HG03060 (cell line): ENCODE results near the gene CUX1.
A peak's percentile ranks its signal among the peaks of the same experiment; 100 is the strongest.
"Not testable (repeated sequence)": the region's sequence is repeated elsewhere in the genome, so short reads cannot be mapped to it uniquely, and the experiment has no call there.

Source experiments
- ATAC-seq: cut with Tn5 transposase; IDR thresholded peaks from one replicate; pipeline ENCODE4 v1.9.1; 2021; ENCODE audit warnings: low read depth, moderate number of reproducible peaks; ENCODE audit not compliant: unreplicated experiment

Gene CUX1

GRCh38 chr7:102287111-102287980 lies 469.9 kb downstream of the CUX1 start:
- no peak for ATAC-seq

DNA sequence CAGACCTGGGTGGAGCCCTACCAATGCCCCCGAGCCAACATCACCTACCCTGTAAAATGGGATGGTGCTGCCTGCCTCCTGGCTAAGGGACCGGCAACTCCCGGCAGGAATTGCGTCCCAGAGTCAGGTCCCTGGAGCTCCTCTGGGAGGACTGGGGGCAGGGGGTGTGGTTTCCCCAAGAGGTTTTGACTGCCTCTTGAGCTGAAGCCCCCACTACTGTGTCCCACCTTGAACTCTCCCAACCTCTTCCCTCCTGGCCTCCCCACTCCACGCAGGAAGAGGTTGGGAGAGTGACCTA lies 470.5 kb downstream of the CUX1 start:
- ATAC-seq, result no peak

GRCh38 chr7:102288285-102288930 lies 471.0 kb downstream of the CUX1 start:
- no peak for ATAC-seq

DNA sequence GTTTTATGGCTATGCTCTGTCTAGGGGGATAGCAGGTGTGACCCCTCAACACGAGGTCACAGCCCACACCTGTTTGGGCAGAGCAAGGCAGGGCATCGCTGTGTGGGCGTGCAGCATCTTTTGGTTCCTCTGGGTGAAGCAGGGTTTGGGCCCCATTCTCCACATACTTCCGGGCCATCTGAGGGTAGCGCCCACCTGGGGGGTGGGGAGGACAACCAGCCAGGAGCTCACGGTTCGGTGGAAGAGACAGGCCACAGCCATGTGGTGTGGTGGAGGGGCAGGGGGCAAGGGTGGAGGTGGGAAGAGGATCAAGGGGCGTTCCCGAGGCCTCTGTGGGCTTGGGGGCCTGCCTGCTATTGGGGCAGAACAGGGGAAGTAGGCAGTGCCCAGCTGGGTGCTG lies 471.6 kb downstream of the CUX1 start:
- ATAC-seq, result no peak

- peak; percentile 46 for ATAC-seq
Measured at GRCh38 chr7:102291056-102291915, 473.9 kb downstream of the CUX1 start.

DNA sequence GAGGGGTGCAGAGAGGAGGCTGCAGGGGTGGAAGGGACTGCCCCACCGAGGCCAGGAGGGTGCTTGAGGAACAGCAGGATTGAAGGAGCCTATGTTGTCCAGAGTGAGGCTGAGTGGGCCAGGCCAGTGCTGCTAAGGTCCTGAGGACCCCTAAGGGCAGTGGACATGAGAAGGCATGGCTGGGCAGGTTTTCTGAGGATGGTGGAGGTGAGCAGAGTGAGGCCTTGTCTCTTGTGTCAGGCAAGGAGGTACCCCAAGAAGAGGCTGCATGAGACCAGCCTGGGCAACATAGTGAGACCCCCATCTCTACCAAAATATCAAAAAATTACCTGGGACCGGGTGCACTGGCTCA lies 474.5 kb downstream of the CUX1 start:
- ATAC-seq, result no peak

GRCh38 chr7:102292813-102293798 lies 475.7 kb downstream of the CUX1 start:
- ATAC-seq, result no peak

DNA sequence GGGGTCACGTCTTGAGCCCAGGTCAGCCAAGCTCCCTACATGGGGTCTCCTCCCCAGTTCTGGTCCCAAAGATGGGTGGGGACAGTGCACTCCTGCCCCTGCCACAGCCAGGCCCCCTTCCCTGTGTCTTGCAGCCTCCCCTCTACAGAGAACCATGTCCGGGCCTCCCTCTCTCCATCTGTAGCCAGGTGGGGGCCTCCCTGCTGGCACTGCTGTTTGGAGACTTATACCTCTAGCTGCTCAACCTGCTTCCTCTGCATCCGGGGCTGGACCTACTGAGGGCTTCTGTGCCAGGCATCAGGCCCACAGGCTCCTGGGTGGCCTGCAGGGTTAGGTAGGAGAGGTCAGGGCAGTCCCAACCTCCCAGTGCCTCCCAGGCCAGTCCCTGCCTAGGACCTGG lies 477.2 kb downstream of the CUX1 start:
- no peak for ATAC-seq

GRCh38 chr7:102295346-102296178 lies 478.1 kb downstream of the CUX1 start:
- no peak for ATAC-seq

- ATAC-seq, result no peak
Measured at GRCh38 chr7:102296179-102296438, 478.7 kb downstream of the CUX1 start.

DNA sequence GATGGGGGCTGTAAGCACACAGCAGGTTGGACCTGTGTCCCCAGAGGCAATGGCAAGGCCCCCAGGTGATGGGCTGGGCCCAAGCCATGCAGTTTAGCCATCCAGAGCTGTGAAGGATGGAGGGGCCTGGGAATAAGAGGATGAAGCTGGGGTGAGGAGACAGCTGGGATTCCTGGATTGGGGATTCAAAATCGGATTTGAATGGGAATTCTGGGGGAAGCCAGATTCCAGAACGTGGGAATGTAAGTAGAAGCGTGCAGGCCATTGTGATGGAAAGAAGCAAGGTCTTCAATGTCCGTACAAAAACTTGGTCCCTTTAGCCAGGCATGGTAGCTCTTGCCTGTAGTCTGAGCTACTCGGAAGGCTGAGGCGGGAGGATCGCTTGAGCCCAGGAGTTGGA lies 479.1 kb downstream of the CUX1 start:
- no peak for ATAC-seq

DNA sequence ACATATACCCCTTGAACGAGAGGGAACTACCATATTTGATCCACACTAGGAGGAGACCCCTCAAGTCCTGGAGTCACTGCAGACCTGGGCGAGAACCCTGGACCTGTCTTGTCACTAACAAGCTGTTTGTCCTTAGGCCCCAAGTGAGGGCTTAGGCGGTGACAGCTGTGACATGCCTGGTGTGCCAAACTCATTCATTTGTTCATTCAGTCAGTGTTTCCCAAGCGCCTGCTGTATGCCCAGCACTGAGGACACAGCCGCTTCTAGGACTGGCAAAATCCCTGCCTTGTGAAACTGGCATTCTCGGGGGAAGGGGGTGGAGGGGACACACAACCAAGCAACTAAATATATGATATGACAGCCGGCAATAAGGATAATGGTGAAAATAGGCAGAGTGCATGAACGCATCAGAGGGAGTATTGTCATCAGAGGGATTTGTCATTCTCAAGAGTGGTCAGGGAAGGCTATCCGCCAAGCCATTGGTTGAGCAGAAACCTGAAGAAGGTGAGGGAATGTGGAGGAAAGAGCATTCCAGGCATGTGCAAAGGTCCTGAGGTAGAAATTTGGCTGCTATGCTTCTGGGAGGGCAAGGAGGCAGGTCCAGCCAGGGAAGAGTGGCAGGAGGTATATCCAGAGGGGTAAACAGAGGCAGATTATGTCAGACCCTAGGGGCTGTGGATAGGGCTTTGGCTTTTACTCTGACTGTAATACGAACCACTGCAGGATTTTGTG lies 480.2 kb downstream of the CUX1 start:
- ATAC-seq, result no peak

DNA sequence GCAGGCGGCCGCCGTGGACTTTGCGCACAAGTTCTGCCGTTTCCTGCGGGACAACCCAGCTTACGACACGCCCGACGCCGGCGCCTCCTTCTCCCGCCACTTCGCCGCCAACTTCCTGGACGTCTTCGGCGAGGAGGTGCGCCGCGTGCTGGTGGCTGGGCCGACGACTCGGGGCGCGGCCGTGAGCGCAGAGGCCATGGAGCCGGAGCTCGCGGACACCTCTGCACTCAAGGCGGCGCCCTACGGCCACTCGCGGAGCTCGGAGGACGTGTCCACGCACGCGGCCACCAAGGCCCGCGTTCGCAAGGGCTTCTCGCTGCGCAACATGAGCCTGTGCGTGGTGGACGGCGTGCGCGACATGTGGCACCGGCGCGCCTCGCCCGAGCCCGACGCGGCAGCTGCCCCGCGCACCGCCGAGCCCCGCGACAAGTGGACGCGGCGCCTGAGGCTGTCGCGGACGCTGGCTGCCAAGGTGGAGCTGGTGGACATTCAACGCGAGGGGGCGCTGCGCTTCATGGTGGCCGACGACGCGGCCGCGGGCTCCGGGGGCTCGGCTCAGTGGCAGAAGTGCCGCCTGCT lies 483.3 kb downstream of the CUX1 start:
- ATAC-seq, result no peak

DNA sequence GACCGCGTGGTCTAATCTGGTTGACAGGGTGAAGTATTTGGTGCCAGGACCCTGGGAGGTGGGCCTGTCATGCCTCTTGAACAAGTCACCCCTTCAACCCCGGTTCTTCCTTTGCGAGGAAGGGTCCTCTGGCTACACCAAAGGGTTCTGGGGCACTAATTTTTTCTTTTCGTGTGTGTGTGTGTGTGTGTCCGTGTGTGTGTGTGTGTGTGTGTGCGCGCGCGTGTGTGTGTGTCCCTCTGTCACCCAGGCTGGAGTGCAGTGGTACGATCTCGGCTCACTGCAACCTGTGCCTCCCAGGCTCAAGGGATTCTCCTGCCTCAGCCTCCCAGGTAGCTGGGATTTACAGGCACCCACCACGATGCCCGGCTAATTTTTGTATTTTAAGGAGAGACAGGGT lies 483.9 kb downstream of the CUX1 start:
- not testable (repeated sequence) for ATAC-seq

- ATAC-seq, result no peak
Measured at GRCh38 chr7:102302025-102302424, 484.6 kb downstream of the CUX1 start.

- ATAC-seq, result no peak
Measured at GRCh38 chr7:102303669-102304422, 486.4 kb downstream of the CUX1 start.

DNA sequence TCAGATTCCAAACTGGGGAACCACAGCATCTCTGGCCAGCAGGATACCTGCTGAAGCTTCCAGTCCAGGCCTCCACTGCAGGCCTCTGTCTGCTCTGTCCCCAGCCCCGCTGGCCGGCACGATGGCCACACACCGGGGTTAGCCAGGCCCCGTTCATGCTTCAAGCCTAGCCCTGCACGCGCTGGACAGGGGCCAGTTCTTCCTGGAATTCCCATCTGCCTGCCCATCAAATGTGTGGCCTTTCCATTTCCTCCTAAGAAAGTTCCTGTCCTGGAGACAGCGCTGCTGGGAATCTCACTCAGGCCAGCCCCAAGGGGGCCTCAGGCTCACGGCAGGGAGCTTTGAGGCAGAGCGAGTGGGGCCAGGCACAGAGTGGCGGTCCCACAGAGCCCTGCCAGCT lies 487.2 kb downstream of the CUX1 start:
- no peak for ATAC-seq
